ENCODE results near the gene TBCD.

TBCD gene

DNA sequence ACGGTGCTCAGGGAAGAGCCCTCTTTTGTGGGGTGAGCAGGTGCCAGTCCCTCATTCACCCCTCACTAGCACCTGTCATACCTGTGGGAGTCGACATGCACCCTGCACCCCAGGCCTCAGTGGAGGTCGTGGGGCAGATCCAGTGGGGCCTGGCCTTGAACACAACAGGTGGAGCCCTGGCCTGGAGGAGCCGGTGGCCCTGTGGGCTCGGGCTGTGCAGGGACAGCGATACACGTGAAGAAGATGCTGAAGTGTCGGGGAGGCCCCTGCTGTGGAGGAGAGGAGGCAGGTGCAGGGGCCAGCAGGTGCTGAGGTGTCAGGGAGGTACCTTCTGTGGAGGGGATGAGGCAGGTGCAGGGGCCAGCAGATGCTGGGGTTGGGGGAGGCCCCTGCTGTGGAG, 56.1 kb downstream of the TBCD start:
- DNase-seq: no peak

DNA sequence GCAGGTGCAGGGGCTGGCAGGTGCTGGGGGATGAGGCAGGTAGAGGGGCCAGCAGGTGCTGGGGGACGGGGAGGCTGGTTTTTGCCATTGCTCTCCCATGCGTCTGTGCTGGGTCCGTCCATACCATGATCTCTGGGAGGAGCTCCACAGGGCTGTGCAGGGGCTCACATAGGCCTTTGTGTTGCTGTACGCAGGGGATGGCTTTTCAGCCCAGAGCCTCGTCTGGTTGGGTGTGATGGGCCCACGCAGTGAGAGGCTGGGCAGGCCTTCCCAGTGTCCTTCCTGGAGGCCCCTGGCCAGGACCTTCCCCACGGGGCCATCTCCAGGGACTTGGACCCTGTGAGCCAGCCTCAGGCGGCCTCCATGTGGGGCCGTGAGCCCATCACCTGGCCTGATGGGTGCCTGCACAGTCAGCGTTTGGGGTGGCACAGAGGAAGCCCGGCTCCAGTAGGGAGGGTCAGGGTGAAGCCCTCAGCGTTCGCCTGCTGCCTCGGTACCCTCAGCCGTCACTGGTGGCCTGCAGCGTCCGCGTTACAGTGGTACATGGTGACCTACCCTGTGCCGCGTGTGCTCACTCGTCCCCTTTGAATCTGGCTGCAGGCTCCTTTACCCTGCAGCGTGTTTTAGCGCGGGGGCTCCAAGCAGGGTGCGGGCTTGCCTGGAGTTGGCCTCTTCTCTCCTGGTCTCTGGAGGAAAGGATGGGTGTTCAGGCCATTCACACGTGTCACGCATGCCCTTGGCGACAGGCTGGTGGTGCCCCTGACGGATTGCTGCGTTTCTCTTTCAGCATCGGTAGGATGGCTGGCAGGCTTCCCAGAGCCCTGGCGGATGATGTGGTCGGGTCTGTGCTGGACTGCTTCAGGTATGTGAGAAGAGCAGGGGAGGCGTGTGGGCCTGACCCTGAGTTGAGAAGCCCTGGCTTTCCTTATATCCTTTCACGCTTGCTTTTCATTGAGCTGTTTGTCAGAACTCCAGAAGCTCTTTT, 57.3 kb downstream of the TBCD start:
- no peak for DNase-seq

DNA sequence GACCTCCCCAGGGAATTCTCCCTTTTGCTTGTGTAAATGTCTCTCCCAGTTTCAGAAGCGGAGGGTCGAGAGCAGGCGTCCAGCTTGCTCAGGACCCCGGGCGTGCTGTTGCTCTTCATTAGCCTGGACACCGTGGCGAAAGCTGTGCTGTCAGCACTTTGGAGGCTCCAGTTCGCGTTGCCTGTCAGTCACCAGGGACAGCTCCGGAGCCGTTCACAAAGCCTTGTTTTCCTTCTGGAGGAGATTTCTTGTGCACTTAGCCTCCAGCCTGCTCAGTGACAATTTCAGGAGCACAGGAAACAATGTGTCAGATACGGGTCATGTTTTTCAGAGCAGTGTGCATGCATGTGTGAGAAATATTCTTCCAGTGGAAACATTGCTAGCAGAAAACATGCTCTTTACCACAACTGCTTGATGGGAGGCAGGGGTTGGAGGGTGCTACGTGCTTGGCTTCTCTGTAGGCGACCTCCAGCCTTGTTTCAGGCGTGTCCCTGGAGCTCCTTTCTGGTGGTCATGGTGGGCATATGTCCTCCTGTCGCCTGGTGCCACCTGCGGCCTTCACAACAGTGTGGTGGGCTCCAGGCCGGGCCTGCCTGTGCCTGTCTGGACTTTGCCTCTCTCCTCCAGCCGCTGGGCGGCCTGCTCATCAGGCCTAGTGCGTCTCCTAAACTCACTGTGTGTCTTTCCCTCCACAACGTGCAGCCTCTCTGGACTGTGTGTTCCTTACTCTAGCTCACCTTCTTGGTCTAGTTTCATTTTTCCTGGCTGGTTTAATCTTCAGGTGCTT, 59.0 kb downstream of the TBCD start:
- no peak for DNase-seq

DNA sequence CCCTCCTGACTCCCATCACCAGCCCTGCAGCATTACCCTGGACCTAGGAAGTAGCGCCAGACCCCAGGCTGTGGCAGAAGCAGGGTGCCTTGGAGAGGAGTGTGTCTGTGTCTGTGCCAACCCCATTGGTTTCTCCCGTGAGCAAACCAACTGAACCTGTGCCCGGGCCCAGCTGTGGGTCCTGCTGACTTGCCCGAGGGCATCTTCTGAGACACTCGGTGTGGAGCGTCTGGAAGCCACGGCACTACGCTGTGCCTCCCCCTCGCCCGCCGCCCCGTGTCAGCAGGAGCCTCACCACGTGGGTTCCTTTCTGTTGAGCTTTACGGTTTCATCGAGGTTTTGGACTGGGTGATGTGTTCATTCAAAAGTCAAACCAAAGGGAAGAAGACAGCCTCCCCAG, 60.2 kb downstream of the TBCD start:
- DNase-seq: no peak

DNA sequence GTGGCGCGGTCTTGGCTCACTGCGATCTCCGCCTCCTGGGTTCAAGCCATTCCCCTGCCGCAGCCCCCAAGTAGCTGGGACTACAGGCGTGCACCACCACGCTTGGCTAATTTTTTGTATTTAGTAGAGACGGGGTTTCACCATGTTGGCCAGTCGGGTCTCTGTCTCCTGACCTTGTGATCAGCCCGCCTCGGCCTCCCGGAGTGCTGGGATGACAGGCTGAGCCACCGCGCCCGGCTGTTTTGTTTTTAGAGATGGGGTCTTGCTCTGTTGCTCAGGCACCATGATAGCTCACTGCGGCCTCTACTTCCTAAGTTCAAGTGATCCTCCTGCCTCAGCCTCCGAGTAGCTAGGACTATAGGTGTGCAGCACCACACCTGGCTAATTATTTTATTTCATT, 60.7 kb downstream of the TBCD start:
- no peak for DNase-seq

DNA sequence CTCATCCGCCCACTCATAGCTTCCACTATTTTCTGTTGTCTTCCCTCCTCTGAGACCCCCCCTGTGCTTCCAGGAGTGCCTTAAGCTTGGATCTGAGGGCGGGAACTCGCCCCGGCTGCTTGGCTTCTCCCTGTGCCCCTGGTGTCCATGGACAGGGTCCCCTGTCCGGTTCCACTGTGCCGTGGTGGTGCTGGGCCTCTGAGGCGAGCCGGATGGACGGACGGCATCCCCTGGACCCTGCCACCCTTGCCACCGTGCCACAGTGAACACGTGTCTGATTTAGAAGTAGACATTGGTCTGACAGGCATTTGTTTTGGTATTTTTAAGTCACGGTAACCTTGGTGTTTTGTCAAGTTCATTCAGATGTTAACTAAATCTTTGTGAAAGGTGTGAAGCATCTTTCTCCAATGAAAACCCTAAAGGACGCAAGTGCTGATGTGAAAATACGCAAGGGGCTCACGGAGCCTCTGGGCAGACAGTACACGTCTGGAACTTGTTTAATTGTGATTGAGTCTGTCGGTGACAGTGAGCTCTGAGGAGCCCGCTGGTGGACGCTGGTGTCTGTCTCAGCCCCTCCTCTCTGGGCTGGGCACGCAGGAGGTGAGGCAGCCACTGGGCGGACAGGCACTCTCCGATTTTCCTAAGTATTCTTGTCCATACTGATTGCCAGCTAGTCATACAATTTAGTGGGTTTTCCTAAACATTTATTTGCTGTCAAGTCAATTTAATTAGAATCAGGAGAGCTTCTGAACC, 61.6 kb downstream of the TBCD start:
- no peak for DNase-seq

DNA sequence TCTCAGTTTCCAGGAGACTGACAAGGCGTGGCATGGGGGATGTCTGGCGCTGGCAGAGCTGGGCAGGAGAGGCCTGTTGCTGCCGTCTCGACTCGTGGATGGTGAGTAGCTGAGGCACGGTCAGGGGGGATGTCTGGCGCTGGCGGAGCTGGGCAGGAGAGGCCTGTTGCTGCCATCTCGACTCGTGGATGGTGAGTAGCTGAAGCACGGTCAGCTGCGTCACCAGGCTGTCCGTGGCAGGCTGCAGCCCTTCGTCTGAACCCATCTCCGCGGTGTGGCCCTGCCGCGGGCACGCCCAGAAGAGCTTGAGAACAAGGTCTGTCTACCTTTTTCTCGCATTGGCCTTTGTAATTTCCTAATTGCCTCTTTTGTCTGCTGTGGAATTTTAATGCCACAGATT, 63.0 kb downstream of the TBCD start:
- DNase-seq: no peak

DNA sequence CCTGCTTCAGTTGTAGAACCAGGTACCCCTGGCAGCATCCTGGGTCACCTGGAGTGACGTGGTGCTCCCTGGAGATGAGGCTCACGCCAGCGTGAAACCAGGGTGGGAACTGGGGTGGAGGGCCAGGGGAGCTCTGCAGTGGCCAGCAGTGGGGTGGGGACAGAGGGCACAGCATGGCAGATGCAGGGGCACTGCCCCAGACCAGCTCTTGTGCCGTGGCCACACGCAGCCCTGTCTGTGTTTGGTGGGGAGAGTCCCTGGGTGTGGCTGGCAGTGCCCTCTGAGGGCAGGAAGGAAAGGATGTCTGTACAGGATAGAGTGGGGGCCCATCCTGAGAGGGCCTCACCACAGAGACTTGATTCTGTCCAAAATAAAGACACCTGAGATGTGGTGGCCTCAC, 63.5 kb downstream of the TBCD start:
- no peak for DNase-seq

DNA sequence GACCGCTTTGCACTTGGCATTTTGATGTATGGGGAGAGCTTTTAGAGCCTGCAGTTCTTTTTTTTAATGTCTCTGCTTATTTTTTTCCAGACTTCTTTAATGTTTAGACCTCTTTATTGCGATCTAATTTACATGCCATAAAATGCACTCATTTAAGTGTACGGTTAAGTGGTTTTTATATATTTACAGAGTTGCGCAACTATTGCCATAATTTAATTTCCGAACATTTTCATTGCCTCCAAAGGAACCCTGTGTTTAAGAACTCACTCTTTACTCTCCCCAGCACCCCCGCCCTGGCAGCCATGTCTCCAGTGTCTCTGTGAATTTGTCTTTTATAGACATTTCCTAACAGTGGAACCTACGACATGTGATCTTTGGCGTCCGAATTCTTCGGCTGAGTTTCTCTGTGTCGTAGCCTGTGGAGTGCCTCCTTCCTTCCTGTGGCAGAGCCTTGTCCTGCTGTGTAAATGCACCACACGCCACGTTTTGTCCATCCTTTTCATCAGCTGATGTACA, 64.0 kb downstream of the TBCD start:
- DNase-seq: no peak

DNA sequence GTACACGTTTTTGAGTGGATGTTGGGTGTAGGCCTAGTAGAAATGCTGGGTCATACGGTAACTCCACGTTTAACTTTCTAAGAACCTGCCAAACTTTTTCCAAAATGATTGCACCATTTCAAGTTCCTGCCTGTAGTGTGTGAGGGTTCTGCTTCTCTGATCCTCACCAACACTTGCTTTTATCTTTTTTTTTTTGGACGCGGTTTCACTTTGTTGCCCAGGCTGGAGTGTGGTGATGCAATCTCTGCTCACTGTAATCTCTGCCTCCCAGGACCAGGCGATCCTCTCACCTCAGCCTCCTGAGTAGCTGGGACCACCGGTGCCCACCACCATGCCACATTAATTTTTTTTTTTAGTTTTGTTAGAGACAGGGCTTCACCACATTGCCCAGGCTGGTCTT, 64.5 kb downstream of the TBCD start:
- DNase-seq: no peak

DNA sequence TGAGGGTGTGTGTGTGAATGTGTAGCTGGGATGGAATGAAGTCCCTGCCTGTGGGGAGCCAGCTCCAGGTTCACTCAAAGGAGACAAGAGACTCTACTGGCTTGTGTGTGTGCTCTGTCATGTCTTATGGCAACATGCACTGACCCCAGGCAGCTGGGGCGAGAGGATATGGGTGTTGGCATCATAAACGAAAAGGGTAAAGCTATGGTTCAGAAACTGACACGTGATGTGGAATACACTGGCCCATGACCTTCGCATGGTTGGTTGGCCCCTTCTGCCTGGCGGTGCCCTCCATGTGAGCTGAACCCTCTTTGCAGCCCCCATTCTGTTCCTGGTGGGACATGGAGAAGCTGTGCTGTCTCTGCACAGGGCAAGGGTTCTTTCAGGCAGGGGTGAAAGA, 66.1 kb downstream of the TBCD start:
- DNase-seq: no peak

DNA sequence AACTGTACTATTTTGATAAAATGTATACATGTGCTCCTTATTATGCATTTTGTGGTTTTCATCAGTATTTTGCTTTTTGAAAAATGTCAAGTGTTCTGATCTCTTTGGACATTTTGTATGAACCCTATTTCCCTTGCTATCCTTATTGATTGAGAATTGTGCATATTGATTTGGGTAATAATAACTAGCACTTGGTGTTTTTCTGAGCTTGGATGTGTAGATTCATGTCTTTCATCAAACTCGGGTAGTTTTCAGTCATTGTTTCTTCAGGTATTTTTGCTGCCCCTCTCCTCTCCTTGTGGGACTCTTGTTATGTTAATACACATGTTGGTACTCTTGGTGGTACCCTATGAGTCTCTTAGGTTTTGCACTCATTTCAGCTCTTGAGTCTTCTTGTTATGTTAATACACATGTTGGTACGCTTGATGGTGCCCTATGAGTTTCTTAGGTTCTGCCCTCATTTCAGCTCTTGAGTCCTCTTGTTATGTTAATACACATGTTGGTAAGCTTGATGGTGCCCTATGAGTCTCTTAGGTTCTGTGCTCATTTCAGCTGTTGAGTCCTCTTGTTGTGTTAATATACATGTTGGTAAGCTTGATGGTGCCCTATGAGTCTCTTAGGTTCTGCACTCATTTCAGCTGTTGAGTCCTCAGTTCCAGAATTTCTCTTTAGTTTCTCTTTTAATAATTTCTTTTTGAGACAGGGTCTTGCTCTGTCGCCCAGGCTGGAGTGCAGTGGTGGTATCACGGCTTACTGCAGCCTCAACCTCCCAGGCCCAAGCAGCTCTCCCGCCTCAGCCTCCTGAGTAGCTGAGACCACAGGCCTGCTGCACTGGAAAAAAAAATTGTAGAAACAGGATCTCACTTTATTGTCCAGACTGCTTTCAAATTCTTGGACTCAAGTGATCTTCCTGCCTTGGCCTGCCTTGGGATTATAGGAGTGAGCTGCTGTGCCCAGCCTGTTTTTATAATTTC, 68.7 kb downstream of the TBCD start:
- DNase-seq: no peak

DNA sequence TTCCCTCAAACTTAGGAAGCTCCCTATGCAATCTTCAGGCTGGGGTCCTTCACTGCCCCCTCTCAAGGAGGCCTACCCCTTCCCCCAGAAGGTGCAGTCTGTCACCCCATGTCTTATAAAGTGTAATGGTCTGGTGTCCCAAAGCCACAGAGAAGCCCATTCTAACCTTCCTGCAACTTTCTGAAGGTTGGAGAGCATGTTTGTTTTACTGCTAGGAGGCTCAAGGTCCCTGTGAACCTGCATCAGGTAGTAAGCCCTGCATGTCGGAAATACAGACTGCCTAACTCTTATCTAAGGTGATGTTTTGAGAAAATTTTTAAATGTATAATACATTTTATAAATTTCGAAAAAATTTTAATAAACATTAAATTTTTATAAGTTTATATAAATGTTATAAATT, 69.7 kb downstream of the TBCD start:
- no peak for DNase-seq

DNA sequence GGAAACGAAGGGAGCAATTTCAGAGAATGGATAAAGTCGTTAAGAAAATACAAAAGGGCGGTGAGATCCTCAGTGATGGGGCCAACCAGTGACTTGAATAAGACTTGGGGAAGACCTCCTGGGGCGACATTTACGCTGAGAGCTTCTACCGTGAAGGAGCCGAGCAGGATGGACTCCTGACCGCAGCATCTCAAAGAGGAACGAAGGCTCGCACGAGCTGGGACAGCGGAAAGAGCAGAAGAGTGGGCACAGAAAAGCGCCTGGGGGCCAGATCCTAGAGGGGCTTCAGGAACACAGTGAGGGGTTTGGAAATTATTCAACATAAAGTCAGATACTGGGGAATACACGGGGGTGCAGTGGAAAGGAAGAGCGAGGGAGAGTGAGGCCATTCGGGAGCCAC, 70.4 kb downstream of the TBCD start:
- no peak for DNase-seq

DNA sequence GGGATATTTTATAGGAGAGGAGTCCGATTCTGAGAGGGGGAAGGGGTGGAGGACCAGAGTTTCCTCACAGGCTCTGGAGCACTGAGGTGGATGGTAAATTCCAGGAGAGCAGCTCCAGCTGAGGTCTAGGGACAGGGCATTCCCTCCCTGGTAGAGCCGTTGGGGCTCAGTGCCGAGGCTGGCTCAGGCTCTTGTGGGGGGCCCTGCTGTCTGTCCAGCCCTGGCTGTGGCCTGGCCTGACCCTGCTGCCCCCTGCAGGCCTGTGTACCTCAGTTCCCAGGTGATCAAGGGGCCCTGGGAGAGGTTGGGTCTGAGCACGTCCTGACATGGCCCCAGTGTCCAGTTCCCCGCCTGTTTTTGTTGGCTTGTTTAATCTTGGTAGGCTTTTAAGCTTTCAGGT, 71.1 kb downstream of the TBCD start:
- DNase-seq: no peak

DNA sequence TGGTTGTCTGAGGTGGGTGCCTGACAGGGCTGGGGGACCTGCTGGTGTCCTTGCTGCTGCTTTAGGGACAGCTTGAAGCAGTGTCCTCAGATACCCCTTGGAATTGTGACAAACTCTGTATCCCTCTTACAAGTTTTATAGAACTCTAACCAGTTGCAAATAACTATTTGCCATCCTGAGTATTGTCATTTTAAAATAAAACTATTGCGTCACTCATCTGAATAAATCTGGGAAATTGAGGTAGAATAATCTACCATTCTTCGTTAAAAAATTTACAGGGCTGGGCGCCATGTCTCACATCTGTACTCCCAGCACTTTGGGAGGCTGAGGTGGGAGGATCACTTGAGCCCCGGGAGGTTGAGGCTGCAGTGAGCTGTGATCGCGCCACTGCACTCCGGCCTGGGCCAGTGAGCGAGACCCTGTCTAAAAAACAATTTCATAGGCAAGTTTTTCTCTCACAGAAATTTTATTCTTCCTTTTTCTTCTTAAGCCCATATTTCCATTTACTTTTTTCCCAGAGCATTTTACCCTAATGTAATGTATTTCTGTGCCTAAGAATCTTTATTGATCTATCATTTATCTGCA, 73.8 kb downstream of the TBCD start:
- no peak for DNase-seq

DNA sequence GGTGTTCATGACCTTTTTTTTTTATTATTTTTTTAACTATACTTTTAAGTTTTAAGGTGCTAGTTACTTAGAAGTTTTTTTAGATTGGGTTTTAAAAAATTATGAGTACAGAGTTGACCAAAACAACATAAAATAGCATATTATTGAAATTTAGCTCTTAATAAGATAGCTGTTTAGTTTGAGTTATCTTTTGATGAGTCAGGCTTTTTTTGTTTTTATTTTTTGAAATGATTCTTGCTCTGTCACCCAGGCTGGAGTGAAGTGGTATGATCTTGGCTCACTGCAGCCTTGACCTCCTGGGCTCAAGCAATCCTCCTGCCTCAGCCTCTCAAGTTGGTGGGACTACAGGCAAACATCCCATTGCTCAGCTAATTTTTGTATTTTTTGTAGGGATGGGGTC, 74.3 kb downstream of the TBCD start:
- DNase-seq: no peak

DNA sequence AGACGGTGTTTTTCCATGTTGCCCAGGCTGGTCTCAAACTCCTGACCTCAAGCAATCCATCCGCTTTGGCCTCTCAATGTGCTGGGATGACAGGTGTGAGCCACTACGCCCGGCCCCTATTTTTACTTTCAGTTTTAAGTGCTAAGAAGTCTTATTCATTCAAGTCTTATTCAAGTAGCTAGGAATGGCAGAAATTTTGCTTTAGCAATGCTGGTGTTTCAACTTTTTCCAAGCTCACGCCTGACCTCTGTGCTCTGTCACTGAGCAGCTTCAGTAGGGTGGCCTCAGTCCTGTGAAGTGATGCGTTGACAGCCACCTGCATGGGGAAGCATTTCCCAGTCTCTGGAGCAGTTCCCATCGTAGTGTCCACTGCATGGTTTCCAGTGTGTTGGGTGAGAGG, 75.1 kb downstream of the TBCD start:
- no peak for DNase-seq

DNA sequence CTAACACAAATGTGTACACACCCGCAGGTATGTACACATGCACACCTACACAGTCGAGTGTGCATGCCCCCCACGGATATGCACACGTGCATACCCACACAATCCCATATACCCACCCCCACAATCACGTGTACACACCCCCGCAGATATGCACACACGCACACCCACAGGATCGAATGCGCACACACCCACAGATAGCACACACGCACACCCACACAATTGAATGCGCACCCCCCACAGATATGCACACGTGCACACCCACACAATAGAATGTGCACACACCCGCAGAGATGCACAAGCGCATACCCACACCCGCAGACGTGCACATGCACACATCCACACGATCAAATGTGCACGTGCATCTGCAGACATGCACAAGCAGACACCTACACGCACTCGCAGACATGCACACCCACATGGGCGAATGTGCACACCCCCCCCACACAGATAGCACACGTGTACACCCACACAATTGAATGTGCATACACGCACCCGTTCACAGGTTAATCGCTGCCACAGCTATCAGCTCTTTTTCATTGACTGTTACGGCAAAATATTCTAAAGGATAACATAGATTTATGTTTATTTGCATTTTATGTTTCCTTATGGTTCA, 77.1 kb downstream of the TBCD start:
- DNase-seq: no peak

DNA sequence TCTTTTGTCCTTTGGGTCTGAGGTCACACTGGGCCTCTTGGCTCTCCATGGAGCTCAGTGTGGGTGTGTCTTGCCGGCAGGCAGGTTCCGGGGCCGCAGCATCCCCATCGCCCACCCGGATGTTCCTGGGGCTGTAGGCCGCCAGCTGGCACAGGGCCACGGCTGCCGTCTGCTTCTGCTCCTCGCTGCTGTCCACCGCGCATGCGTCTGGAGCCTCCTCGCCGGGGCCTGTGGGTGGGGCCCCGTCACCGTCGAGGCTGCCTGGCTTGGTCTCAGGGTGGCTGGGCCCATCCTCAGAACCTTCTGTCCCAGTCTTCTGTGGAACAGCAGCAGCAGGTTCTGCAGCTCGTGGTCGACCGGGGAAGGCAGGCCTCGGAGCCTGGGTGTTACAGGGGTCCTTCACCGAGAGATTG, 78.4 kb downstream of the TBCD start:
- DNase-seq: peak in 7 of 51 donors; percentile 12 to 41 (median 20)
